Testis (tissue), 2 donors: ENCODE data around the gene EEFSEC.

Source experiments
- CTCF ChIP-seq, 3 experiments: fragments of 450-650 bp in 2 of 3; fragments of 200-600 bp in 1 of 3; sonication (generic) in 1 of 3; IDR thresholded peaks; one replicate each; pipeline ENCODE4 v1.5.1; 2016 to 2019; ENCODE audit warnings: antibody characterized with exemption in 3 of 3, mild to moderate bottlenecking in 2 of 3, moderate library complexity in 1 of 3
- POLR2A ChIP-seq: fragments of 450-650 bp; IDR thresholded peaks from one replicate; pipeline ENCODE4 v1.6.1; 2017; ENCODE audit warnings: antibody characterized with exemption, mild to moderate bottlenecking, moderate library complexity

GRCh38 chr3:128457937-128458336 is 304.7 kb downstream of the EEFSEC start:
- TF ChIP-seq CTCF (IDR thresholded peaks at IDR 0.05): no peak
- no peak for TF ChIP-seq POLR2A
